PFSK-1 (cell line): ENCODE data around the gene RABGAP1L.

Experiments used
- POLR2AphosphoS5 ChIP-seq: IDR thresholded peaks from 2 replicates; pipeline ENCODE4 v1.6.1; 2012; ENCODE audit warnings: low read depth, mild to moderate bottlenecking, control low read depth, low read length, moderate library complexity
- SIN3A ChIP-seq: IDR thresholded peaks from 2 replicates; pipeline ENCODE4 v1.6.1; 2012; ENCODE audit warnings: mild to moderate bottlenecking, low read length, moderate library complexity, borderline replicate concordance; ENCODE audit not compliant: insufficient read depth
- TAF1 ChIP-seq: IDR thresholded peaks from 2 replicates; pipeline ENCODE4 v1.6.1; 2012; ENCODE audit warnings: low read length, control low read depth, borderline replicate concordance; ENCODE audit not compliant: insufficient read depth

GRCh38 chr1:174445817-174446216 lies 286.5 kb downstream of the RABGAP1L start:
- TF ChIP-seq POLR2AphosphoS5 (no peak), SIN3A (no peak), TAF1 (no peak)
